ENCODE results near the gene PIM1.
"Not testable (repeated sequence)": the region's sequence is repeated elsewhere in the genome, so short reads cannot be mapped to it uniquely, and the experiment has no call there.

Gene PIM1

DNA sequence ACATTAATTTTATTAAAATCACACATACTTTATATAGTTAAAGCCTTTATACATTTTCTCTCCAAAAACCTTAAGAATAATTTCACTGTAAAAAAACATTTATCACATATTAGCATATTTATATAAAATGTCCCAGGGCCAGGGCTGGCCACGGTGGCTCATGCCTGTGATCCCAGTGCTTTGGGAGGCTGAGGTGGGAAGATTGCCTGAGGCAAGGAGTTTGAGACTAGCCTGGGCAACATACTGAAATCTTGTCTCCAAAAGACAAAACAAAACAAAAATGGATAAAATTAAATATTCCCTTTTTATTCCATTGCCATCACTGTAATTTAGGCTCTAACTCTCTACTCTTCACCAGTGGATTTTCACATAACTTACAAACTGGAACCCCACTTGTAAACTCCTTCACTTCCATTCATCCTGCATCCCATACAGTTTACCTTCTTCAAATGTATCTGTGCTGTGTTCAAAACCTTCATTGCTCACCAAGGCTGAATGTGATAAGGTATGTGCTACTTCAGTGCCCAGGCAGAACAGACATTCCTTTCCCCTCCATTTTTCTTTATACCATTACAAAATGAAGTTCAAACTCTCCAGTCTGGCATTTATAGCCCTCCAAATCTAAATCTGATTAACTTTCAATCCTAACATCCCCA lies 42.9 kb upstream of the PIM1 start:
- H3K27ac ChIP-seq = no peak overlapping the region
- TF ChIP-seq, protein P1, sequence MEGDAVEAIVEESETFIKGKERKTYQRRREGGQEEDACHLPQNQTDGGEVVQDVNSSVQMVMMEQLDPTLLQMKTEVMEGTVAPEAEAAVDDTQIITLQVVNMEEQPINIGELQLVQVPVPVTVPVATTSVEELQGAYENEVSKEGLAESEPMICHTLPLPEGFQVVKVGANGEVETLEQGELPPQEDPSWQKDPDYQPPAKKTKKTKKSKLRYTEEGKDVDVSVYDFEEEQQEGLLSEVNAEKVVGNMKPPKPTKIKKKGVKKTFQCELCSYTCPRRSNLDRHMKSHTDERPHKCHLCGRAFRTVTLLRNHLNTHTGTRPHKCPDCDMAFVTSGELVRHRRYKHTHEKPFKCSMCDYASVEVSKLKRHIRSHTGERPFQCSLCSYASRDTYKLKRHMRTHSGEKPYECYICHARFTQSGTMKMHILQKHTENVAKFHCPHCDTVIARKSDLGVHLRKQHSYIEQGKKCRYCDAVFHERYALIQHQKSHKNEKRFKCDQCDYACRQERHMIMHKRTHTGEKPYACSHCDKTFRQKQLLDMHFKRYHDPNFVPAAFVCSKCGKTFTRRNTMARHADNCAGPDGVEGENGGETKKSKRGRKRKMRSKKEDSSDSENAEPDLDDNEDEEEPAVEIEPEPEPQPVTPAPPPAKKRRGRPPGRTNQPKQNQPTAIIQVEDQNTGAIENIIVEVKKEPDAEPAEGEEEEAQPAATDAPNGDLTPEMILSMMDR (conservative IDR thresholded peaks at IDR 0.05) = no peak
- TF ChIP-seq ZFX (IDR thresholded peaks at IDR 0.05) = no peak

DNA sequence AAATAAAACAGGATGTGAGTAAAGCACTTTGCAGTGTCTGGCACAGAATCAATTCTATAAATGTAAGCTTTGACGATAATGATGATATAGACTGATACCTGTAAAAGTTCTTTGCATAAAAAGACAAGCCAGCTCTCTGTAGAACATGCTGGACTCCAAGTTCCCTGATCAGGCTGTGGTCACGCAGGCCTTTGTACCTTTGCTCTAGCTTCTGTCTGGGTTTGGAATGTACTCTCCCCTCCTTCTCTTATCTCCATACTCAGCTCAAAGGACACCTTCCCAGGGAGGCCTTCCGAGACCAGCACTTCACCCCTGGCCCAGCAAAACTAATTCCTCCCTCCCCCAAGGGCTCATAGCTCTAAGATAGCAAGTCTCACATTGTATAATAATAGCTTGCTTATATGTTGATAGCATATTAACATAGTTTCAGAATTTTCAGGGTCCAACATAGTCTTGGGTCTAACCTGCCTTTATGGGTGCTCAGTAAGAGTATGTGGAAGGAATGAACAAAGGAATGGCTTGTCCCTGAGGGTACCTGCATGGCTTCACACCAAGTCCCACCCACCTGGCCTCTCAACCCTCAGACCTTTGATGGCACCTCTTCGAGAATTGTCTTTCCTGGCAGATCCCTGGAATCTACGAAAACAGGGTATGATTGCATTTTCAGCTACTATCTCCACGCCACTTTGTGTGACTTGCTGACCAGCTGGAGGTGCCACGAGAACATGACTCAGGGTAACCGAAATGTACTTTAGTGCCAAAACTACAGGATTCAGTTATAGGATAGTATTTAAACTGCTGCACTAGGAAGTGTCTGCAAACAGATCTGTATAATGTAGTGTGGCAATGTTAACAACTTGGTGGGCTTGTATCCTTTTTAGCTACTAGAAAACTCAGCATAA lies 41.7 kb upstream of the PIM1 start:
- H3K27ac ChIP-seq = no peak overlapping the region

DNA sequence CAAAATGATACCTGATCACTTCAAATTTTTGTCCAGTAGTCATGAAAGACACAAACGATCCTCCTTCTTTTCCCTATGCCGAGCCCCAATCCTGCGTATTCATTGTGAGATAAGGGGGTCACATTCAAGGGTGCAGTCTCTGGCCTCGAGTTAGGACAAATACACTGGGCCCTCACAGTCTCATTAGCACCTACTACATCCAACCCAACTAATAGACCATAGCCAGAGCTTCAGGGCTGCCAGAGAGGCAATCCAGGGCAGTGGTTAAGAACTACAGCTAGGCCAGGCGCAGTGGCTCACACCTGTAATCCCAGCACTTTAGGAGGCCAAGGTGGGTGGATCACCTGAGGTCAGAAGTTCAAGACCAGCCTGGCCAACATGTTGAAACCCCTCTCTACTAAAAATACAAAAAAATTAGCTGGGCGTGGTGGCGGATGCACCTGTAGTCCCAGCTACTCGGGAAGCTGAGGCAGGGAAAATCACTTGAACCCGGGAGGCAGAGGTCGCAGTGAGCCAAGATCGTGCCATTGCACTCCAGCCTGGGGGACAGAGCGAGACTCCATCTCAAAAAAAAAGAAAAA lies 41.0 kb upstream of the PIM1 start:
- not testable (repeated sequence) for H3K27ac ChIP-seq

More for the DNA sequence above, 41.7 kb upstream of the PIM1 start:
- TF ChIP-seq ZFX (IDR thresholded peaks at IDR 0.05) = no peak
- TF ChIP-seq, protein P1 (conservative IDR thresholded peaks at IDR 0.05) = no peak

DNA sequence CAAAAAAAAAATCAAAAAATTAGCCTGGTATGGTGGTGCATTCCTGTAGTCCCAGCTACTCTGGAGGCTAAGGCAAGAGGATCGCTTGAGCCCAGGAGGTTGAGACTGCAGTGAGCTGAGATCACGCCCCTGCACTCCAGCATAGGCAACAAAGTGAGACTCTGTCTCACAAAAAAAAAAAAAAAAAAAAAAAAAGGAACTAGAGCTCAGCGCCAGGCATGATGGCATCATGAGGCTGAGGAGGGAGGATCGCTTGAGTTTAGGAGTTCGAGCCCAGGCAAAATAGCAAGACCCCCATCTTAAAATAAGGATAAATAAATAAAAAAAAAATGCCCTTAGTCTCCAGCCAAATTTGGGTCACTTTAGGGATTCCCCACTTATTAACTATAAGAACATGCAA lies 40.4 kb upstream of the PIM1 start:
- TF ChIP-seq ZFX (IDR thresholded peaks at IDR 0.05) = no peak
- TF ChIP-seq, protein P1 (conservative IDR thresholded peaks at IDR 0.05) = no peak
- no peak overlapping the region for H3K27ac ChIP-seq

DNA sequence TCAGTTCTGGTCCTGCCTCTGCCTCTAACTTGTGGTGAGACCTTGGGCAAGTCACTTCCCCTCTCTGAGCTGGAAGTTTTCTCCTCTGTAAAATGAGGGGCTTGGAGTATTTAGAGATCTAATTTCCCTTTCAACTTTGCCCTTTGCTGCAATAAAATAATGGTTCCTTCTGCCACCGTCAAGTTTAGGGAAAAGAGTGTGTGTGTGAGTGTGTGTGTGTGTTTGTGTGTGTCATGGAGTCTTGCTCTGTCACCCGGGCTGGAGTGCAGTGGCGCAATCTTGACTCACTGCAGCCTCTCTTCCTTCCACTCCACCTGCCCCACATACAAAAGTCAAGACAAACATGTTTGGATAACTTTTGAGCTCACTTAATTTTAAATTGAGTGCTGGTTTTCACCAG lies 39.2 kb upstream of the PIM1 start:
- no peak overlapping the region for H3K27ac ChIP-seq
- TF ChIP-seq, protein P1 (conservative IDR thresholded peaks at IDR 0.05) = no peak
- no peak for TF ChIP-seq ZFX (IDR thresholded peaks at IDR 0.05)

DNA sequence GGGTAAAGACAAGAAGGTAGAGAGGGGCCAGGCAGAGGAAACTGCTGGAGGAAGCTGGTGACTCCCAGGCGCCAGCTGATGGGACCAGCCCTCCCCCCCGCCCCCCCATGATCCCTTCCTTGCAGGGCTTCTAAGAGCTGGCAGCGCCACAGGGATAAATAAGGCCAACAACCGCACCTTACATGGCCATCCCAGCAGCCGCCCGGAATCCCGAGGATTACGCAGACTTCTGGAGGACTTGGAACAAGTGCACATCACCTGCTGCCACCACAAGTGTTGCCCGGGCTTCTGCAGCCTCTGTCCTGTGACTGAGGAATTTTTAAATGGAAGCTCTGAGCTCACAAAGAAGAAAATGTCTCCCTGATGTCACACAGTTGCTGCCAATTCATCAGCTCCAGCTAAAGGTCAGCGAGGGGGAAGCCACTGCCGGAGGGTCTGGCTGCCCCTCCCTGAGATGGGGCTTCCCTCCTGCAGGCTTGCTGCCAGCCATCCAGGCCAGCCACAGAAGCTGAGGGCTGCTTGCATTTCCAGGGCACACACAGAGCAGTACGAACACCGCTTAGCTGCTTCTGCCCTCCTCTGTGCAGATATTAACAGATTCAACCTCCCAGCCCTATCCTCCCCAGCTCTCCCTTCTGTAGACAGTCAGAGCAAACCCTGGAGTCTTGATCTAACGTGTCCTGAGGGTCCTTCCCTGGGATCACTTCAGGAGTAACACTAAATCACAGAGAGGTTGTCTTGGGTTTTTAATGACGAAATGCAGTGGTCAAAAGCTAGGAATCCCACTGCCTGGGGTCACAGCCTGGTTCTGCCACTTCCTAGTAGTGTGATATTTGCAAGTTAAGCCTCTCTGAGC lies 38.6 kb upstream of the PIM1 start:
- no peak overlapping the region for H3K27ac ChIP-seq
- TF ChIP-seq, protein P1 (conservative IDR thresholded peaks at IDR 0.05) = no peak
- no peak for TF ChIP-seq ZFX (IDR thresholded peaks at IDR 0.05)

DNA sequence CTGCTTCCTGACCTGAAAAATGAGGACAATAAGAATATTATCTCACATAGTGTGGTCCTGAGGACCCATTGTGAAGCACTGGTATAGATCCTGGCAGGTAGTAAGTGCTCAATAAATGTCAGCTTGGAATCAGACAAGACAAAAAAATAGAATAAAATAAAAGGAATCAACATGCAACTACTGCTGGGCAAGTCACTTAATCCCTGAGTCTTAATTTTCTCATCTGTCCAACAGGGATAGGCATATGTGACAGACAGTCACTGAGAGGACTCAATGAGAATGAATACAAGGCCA lies 38.0 kb upstream of the PIM1 start:
- no peak overlapping the region for H3K27ac ChIP-seq
- TF ChIP-seq ZFX (IDR thresholded peaks at IDR 0.05) = no peak
- TF ChIP-seq, protein P1 (conservative IDR thresholded peaks at IDR 0.05) = no peak

Measured in C4-2B (cell line).